GM18499 (cell line): Measurements from ENCODE around the gene SHCBP1L.

ENCODE experiments used
- ATAC-seq: cut with Tn5 transposase; IDR thresholded peaks from one replicate; pipeline ENCODE4 v1.9.1; 2021; ENCODE audit warnings: moderate number of reproducible peaks; ENCODE audit not compliant: insufficient read depth, unreplicated experiment

The SHCBP1L gene

GRCh38 chr1:182952677-182953444, at the start of gene SHCBP1L:
Gene SHCBP1L, minus strand, starts transcription at chr1:182953166. Its CDS starts 33 bp downstream, at chr1:182953133.
- no peak for ATAC-seq

- ATAC-seq = no peak
Measured at GRCh38 chr1:183002267-183002666, 49.3 kb upstream of the SHCBP1L start.

DNA sequence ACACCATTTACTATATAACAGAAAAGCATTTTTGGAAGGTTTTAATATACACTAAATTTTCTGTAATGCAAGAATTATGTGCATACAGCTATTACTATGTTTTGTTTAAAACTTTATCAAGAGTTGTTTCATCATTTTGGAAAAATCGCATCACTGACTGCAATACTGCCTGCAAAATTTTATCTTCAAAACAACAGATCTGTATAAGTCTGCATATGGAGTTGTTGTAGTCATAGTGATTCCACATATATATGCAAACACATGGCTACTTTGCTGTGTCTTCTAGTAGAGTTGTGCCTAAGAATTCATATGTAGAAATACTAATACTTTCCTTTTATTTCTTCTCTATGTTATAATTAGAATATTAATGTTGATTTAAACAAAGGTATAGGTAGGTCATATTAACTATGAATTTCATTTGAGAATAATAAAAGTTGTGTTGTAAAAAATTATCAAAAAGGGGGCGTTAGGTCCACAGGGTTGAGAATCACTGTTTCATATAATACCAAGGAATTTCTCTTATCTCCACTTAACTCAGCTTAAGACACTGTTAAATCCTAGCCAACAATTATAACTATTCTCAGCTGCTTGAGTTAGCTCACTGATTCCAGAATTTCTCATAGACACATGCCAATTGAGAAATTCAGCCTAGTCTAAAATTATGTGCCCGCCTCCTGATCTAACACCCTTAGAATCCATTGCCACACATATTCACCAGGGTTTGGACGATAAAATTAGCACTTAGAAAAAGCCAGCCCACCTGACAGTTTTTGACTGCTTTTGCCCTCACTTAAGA, 47.4 kb upstream of the SHCBP1L start:
- ATAC-seq = no peak

- ATAC-seq = no peak
Measured at GRCh38 chr1:182998482-182998881, 45.5 kb upstream of the SHCBP1L start.

- no peak for ATAC-seq
Measured at GRCh38 chr1:182996816-182997215, 43.9 kb upstream of the SHCBP1L start.

GRCh38 chr1:182995894-182996293, 42.9 kb upstream of the SHCBP1L start:
- ATAC-seq = no peak

DNA sequence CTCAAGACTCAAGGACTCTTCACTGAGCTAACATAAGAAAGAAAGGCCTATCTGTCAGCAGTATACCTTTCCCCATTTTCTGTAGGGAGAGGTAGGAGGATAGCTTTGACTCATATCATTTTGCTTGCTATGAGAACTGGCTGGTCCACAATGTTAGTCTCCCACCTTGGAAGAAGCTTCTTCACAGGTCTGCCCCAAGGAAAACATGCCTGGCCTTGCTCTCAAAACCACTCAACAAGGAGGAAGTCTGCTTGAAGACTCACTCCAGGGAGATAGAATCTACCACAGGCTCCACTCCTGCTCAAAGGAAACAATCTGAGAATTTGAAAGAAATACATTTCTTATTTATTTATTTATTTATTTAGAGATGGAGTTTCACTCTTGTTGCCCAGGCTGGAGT, 40.8 kb upstream of the SHCBP1L start:
- no peak for ATAC-seq

GRCh38 chr1:182990413-182991144, 37.6 kb upstream of the SHCBP1L start:
- no peak for ATAC-seq

DNA sequence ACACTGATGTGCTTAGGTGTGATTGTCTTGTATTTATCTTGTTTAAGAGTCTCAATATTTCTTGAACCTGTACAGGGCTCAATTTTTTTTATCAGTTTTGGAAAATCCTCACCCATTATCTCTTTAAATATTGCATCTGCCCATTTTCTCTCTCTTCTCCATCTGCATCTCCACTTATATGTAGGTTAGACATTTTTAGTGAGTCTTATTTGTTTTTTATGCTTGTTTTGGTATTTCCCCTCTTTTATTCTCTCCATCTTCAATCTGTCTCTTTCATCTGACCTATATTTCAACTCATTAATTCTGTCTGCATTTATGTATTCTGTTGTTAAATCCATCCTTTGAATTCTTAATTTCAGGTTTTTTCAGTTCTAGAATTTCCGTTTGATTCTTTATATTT, 32.9 kb upstream of the SHCBP1L start:
- ATAC-seq = no peak

GRCh38 chr1:182984621-182985020, 31.7 kb upstream of the SHCBP1L start:
- no peak for ATAC-seq

GRCh38 chr1:182984138-182984537, 31.2 kb upstream of the SHCBP1L start:
- no peak for ATAC-seq

DNA sequence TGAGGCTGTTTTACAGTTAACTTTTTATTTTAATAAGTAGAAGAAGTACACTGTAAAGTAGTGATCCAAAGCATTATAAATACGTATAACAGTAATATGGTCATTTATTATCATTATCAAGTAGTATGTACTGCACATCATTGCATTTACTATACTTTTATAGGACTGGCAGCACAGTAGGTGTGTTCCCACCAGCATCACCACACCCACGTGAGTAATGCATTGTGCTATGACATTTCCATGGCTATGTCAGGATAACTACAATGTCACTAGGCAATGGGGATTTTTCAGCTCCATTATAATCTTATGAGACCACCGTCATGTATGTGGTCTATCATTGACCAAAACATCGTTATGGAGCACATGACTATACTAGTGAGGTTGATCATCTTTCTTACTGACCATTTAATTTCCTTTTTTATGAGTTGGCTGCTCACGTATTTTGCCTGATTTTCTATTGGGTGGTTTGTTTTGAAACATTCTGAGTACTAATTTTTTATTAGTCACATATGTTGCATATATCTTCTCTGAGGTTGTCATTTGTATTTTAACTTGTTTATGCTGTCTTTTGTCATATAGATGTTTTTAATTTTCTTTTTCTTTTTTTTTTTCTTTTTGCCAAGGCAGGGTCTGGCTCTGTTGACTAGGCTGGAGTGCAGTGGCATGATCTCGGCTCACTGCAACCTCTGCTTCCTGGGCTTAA, 25.3 kb upstream of the SHCBP1L start:
- ATAC-seq = no peak

- ATAC-seq = no peak
Measured at GRCh38 chr1:182977480-182977879, 24.5 kb upstream of the SHCBP1L start.

GRCh38 chr1:182974506-182975191, 21.7 kb upstream of the SHCBP1L start:
- ATAC-seq = no peak

DNA sequence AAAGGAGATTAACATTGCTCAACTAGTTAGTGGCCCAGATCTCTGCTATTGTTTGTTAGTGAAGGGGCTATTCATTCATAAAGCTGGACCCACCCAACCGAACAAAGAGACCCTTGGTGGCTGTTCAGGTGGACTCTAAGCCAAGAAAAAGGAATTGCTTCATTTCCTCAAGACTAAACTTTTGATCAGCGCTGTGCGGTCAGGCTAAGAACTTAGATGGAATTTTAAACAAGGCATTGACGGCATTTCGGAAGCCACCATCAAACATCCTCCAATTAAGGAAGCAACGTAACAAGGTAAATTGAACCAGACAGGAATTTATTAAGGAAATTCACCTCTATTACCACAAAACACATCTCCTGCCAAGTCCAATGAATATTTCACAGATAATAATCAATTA, 19.9 kb upstream of the SHCBP1L start:
- ATAC-seq = no peak

DNA sequence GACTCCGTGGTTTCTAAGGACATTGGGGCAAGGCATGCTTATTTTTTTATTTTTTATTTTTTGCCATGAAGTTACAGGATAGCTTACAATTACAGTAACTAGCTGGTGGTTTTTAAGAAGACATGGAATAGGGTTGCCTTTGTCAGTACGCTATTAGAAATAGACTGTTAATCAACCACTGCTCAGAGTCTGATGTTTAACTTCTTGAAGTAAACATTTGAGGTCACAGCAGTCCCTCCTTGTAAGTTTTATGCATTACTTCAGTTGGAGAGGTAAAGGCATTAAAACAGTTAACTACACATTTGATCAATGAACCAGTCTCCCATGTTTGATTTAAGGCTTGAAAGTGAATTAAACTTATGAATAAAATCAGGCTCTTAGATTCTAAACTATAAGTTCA, 19.3 kb upstream of the SHCBP1L start:
- no peak for ATAC-seq

- ATAC-seq = no peak
Measured at GRCh38 chr1:182971219-182971618, 18.3 kb upstream of the SHCBP1L start.

DNA sequence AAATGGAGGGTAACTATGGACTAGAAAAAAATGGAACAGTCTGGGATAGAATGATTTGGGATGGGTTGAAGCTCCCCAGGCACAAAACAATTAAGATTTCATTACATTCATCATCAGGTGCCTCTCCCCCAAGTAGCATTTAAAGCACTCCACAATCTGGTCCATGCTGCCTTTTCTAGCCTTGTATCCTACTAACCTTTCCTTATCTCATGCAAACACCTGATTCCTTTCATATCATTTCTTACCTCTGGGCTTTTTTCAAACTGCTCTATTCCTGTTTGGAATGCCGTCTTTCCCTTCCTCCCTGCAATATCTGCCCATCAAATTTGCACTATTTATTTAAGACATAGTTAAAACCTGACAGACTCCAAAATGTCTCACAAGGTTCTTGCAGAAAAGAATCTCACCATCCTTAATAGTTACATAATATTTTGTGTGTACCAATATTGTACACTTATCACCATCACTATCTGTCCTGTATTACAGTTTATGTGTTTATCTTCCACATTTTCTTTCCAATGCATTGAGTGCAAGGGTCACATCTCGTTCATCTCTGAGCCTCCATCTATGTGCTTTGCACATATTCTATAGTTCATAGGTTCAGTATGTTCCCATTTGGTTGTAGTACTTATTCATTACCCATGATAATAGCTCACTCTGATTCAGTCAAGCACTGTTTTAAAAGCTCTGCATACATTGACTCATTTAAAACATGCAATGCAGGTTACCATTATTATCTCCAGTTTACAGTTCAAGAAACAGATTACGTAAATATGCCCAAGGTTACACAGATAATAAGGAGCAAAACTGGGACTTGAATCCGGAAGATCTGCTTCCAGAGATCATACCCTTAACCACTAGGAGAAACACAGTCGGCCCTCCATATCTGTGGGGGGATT, 16.1 kb upstream of the SHCBP1L start:
- ATAC-seq = no peak
